Mucosa of rectum (tissue), 2 donors: Measurements from ENCODE around the gene C10orf67.

Experiments used
- H3K27ac ChIP-seq, 2 donors: one replicate each; pipeline ENCODE4 v1.7.0; 2013; ENCODE audit warnings: inconsistent platforms in 2 of 2, low read depth in 2 of 2, low read length in 2 of 2
- H3K27me3 ChIP-seq, 2 donors: one replicate each; pipeline ENCODE4 v1.7.0; 2013; ENCODE audit warnings: low read length in 2 of 2; ENCODE audit not compliant: control insufficient read depth in 2 of 2, insufficient read depth in 2 of 2
- H3K36me3 ChIP-seq, 2 donors: one replicate each; pipeline ENCODE4 v1.7.0; 2013; ENCODE audit warnings: low read length in 2 of 2; ENCODE audit not compliant: control insufficient read depth in 2 of 2, insufficient read depth in 2 of 2
- H3K4me1 ChIP-seq, 2 donors: one replicate each; pipeline ENCODE4 v1.7.0; 2013; ENCODE audit warnings: low read length in 2 of 2, mild to moderate bottlenecking in 1 of 2; ENCODE audit not compliant: control insufficient read depth in 2 of 2, insufficient read depth in 2 of 2
- H3K4me3 ChIP-seq, 2 donors: one replicate each; pipeline ENCODE4 v1.7.0; 2013; ENCODE audit warnings: low read length in 2 of 2
- H3K9ac ChIP-seq, 2 donors: one replicate each; pipeline ENCODE4 v1.7.0; 2013; ENCODE audit warnings: low read length in 2 of 2, low read depth in 1 of 2, mild to moderate bottlenecking in 1 of 2
- H3K9me3 ChIP-seq, 2 donors: one replicate each; pipeline ENCODE4 v1.7.0; 2013; ENCODE audit warnings: low read length in 2 of 2; ENCODE audit not compliant: control insufficient read depth in 2 of 2
- donor health status: healthy.
- donor health status: Normal muscosa, but diverticular disease.

The C10orf67 gene

DNA sequence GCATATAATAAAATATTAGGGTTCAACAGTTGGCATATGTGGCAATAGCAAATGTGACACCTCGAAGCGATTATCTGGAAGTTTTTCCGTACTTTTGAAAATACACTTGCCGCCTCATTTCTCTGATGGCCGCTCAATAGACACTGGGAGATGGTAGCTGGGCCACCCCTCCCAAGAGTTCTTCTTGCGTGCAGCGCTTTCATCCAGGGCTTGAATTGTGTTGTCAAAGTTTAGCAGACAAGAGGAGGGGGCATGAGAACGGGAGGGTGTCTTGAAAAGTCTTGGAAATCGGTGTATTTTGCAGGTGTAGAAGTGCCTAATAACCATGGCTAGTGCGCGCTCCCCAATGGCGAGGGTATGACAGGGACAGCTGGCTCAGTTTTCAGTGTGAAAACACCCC, 144.0 kb downstream of the C10orf67 start:
- Histone ChIP-seq H3K4me3 (no peak overlapping the region), H3K36me3 (no peaks in the 10 kb centered on the region), H3K9me3 (no peaks in the 10 kb centered on the region), H3K27ac (no peak overlapping the region), H3K9ac (no peak overlapping the region), H3K4me1 (no peaks in the 10 kb centered on the region), H3K27me3 (peaks cover 25 to 35% of the 10 kb centered on the region in 2 donors)

DNA sequence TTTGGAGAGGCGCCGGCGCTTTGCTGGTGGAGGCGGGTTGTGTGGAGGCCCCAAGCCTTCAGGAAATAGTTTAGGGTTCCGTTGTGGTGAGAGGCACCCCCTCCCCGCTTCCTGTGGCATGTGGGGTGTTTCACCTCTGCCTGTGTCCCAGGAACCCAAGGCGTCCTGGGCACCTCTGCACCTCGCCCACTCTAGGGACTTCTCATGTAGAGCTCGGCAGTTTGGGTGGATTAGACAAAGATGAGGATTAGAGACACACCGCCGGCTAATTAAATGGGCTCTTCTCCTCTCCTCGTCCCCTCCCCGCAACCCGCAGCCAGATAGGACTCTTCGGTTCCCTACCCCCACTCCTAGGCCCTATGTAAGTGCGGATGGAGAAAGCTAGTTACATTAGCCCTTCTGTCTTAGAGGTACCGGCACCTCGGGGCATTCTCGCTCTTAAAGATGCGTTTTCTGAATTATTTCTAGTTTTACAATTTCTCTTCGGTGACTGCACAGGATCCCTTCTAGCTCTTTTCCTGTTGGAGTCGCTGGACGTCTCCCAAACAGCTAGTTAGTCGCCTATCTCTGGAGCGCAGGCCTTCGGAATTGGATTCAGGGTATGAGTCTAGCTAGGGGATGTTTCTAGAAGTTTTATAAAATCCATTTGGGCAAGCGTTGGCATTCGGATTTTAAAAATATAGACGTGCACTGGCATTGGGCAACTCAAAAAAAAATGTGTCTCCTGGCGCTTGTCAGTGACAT, 144.7 kb downstream of the C10orf67 start:
- Histone ChIP-seq H3K9ac (no peak overlapping the region), H3K27ac (no peak overlapping the region), H3K36me3 (no peaks in the 10 kb centered on the region), H3K27me3 (peaks cover 32 to 38% of the 10 kb centered on the region in 2 donors), H3K4me3 (no peak overlapping the region), H3K9me3 (no peaks in the 10 kb centered on the region), H3K4me1 (no peaks in the 10 kb centered on the region)

DNA sequence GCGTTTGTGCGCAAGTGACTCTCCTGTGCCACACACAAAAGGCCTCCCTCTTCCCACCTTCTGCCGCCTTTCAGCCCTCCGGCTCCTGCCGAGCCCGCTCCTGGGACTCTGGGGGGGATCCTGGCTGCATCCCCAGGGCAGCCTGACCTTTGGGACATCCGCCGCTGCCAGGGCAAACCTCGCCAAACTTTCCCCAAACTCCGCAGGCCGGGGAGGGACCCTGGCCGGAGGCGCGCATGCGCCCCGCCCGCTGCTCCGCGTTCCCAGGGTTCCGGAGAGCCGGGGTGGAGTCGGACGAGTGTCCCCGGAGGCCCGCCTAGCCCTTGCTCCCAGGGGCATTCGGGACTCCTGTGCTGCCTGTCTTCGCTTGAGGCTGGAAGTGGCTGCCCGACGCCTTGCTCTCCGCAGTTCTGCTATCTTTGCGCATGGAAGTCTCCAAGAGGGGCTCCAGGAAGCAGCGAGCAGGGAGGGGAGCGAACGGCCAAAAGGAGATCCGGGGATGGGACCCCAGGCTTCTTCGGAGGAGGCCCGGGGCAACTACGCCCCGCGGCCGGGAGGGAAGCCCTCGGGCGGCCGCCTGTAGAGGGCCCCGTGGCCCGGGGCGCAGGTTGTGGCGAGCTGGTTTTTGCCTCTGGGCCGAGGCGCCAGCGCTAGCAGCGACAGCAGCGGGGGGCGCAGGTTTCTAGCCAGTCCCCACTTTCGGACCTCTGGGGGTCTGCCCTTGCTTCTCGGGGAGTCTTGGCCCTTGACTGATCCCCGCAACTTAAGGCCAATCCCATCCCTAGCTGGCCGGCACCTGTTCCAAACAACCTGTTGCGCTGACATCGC, 145.4 kb downstream of the C10orf67 start:
- Histone ChIP-seq H3K4me3 (no peak overlapping the region), H3K36me3 (no peaks in the 10 kb centered on the region), H3K27me3 (peaks cover 36 to 44% of the 10 kb centered on the region in 2 donors), H3K27ac (no peak overlapping the region), H3K9ac (no peak overlapping the region), H3K4me1 (no peaks in the 10 kb centered on the region), H3K9me3 (no peaks in the 10 kb centered on the region)

DNA sequence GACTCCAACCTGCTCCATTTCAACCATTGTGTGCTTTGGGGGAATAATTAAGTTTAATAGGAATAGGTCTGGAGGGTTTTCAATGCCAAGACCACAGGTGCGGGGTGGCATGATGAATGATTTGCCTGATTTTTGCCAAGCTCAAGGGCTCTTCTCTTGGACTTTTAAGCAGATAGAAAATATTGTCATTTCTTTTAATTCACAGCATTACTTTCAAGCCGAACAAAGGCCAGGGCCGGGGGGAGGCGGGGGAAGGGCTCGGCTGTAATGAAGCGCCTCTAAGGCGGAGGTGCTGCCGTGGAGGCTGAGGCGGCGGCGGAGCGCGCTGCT, 146.0 kb downstream of the C10orf67 start:
- Histone ChIP-seq H3K36me3 (no peaks in the 10 kb centered on the region), H3K27me3 (peaks cover 39 to 44% of the 10 kb centered on the region in 2 donors), H3K4me1 (no peaks in the 10 kb centered on the region), H3K4me3 (no peak overlapping the region), H3K9ac (no peak overlapping the region), H3K9me3 (no peaks in the 10 kb centered on the region), H3K27ac (no peak overlapping the region)

DNA sequence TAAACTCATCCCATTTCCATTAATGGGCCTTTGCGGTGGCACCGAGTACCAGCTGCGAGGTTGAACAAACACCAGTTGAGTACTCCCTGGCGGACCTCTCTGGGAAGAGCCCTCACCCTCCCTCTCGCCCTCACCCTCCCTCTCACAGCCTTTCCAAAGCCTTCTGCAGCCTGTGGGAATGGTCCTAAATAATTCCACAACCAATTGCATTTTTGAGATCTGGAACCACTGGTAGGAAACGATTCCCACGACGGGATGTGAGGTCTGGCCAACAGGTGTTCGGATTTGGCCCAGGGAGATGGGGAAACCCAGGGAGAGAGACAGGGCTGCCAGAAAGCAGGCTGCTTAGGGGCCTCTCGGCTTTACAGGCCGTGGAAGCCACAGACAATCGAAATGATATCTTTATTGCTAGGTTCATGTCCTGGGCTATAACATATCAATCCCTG, 147.2 kb downstream of the C10orf67 start:
- no peaks in the 10 kb centered on the region for H3K4me1 ChIP-seq
- peaks cover 38 to 43% of the 10 kb centered on the region in 2 donors for H3K27me3 ChIP-seq
- no peak overlapping the region for H3K27ac ChIP-seq
- H3K4me3 ChIP-seq = no peak overlapping the region
- H3K9me3 ChIP-seq = no peaks in the 10 kb centered on the region
- H3K9ac ChIP-seq = no peak overlapping the region
- no peaks in the 10 kb centered on the region for H3K36me3 ChIP-seq

DNA sequence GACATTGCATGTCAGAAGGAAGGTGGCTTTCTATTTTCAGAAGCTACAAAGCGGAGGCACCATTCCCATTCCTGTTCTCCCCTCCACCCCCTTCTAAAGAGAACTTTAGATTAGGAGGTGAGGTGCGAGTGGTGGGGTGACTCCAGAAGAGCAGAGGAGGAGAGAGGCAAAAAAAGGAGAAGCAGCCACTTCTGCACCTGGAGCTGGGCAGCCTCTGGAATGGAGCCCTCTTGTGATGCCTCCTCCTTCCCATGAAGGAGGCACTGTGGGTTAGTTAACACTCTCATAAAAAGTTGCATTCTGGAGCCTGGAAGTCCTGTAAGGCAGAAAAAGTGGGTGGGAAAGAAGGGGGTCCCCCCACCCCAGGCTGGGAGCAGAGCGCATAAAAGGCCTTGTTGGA, 147.7 kb downstream of the C10orf67 start:
- Histone ChIP-seq H3K9ac (no peak overlapping the region), H3K27ac (no peak overlapping the region), H3K9me3 (no peaks in the 10 kb centered on the region), H3K4me3 (no peak overlapping the region), H3K4me1 (no peaks in the 10 kb centered on the region), H3K36me3 (no peaks in the 10 kb centered on the region), H3K27me3 (peaks cover 39 to 43% of the 10 kb centered on the region in 2 donors)

DNA sequence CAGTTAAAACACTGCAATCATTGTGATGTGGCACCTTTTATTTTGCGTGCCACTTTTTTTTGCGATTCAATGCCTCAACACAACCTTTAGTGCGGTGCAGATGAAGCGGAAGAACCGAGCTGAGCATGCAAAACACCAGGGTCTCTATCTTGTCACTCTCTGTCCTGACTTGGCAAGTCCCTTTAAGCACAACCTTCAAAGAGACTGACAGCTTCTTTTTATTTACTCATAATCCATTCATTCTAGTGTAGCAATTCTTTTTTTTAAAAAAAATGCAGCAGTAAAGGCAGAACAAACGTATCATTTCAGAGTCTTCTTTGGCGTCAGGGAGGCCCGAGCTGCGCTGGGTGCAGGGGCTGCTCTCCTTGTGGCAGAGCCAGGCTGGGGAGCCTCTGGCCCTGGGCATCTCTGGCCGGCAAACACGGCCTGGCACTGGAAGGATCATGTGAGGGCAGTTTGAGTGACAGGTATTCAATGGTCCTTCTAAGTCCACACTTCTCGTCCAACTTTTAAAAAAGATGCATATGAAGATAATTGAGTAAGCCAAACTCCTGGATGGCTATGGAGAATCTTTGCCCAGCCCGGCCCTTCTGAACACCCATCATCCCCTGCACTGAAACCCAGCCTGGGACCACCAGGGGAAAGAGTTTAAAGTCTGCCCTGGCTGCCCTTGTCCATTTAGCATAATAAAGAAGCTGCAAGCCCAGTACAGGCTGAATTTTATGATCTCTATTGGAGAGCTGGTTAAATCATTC, 148.6 kb downstream of the C10orf67 start:
- no peaks in the 10 kb centered on the region for H3K36me3 ChIP-seq

DNA sequence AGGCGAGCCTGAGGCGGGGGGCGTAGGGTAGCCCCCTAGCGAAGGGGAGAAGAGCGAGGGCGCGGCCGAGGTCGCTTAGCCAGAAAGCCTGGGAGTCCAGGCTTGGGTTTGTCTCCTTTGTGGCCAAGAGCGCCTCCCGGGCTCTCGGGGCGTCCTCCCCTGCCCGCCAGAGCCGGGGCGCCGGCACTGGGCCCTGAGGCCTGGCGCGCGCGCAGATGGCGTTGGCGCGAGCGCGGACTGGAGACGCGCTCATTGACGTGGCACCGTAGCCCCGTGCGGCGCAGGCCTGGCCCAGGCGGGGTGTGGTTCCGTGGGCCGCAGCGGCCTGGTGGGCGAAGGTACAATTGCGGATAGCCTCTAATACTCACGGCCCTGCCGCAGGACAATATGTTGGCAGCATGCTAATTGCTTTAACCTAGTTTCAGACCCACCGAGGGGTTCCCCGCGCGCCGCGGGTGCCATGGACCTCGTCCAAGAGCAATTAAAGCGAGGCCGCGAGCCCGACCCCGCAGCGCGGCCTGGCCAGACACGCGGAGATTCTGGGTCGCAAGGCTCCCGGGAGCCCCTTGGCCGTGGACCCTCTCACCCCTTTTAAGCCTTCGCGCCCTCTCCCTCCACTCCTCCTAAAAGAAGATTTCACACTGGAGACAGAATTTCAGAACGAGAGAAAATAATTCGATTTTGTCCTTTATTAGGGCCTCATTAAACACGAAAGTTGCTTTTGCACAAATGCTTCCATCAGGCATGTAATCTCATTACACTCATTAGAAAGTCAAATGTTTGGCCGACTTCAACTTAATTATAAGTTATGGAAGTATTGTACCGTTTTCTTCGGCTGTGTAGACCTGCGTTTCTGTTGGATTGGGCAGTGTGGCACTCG, 149.4 kb downstream of the C10orf67 start:
- H3K4me3 ChIP-seq = no peak overlapping the region
- H3K27ac ChIP-seq = no peak overlapping the region
- H3K36me3 ChIP-seq = no peaks in the 10 kb centered on the region
- H3K4me1 ChIP-seq = no peaks in the 10 kb centered on the region
- H3K9me3 ChIP-seq = no peaks in the 10 kb centered on the region
- H3K27me3 ChIP-seq = peaks cover 42 to 47% of the 10 kb centered on the region in 2 donors
- no peak overlapping the region for H3K9ac ChIP-seq

More for the DNA sequence above, 148.6 kb downstream of the C10orf67 start:
- H3K4me1 ChIP-seq = no peaks in the 10 kb centered on the region
- no peak overlapping the region for H3K9ac ChIP-seq
- no peak overlapping the region for H3K4me3 ChIP-seq
- H3K9me3 ChIP-seq = no peaks in the 10 kb centered on the region
- no peak overlapping the region for H3K27ac ChIP-seq
- H3K27me3 ChIP-seq = peaks cover 40 to 50% of the 10 kb centered on the region in 2 donors

DNA sequence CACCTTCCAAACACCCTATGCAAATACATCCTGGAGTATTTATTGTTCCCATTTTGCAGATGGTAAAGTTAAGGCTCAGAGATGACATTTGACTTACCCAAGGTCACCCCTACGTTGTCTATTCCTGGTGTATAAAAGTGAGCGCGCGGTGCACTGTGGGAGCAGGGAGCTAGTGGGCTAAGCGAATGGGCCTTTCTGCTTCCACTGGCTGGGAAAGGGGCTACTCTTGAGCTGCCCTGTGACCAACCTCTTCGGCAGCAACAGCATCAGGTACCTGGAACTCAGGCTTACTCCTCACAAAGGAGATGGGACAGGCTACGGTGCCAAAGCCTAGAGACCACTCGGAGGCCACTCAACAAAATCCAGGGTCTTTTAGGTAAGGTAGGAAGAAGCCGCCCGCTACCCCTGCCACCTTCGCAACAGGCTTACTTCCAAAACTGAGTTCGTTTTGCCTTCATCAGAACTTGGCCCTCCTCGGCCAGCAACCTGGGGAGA, 150.1 kb downstream of the C10orf67 start:
- no peaks in the 10 kb centered on the region for H3K9me3 ChIP-seq
- H3K27ac ChIP-seq = no peak overlapping the region
- no peaks in the 10 kb centered on the region for H3K36me3 ChIP-seq
- H3K4me3 ChIP-seq = no peak overlapping the region
- H3K4me1 ChIP-seq = no peaks in the 10 kb centered on the region
- peaks cover 42 to 47% of the 10 kb centered on the region in 2 donors for H3K27me3 ChIP-seq
- H3K9ac ChIP-seq = no peak overlapping the region
